Brain microvascular endothelial cell (primary cell): ENCODE measurements around the gene CBLL2.
A peak's percentile ranks its signal among the peaks of the same experiment; 100 is the strongest.

Experiments
- DNase-seq: peaks from one replicate; pipeline ENCODE4 v3.0.0-alpha.2; 2020
- H3K27ac ChIP-seq: fragments of 250-450 bp; sonication (Bioruptor Pico); 2 replicates; pipeline ENCODE4 v1.5.1; 2020; ENCODE audit warnings: mild to moderate bottlenecking, moderate library complexity
- H3K27me3 ChIP-seq: fragments of 250-450 bp; sonication (Bioruptor Pico); replicated peaks from 2 replicates; pipeline ENCODE4 v1.5.1; 2020; ENCODE audit warnings: mild to moderate bottlenecking
- H3K36me3 ChIP-seq: fragments of 250-450 bp; sonication (Bioruptor Pico); replicated peaks from 2 replicates; pipeline ENCODE4 v1.5.1; 2020; ENCODE audit warnings: mild to moderate bottlenecking
- H3K4me3 ChIP-seq: 2 replicates; pipeline ENCODE4 v1.5.1; 2011; ENCODE audit warnings: low read depth, mild to moderate bottlenecking, control low read depth, low read length, moderate library complexity
- CTCF ChIP-seq: IDR thresholded peaks from 2 replicates; pipeline ENCODE4 v1.5.1; 2011; ENCODE audit warnings: low read depth, mild to moderate bottlenecking, moderate library complexity, low read length, control low read depth, inconsistent platforms; ENCODE audit errors: missing control alignments
- in situ Hi-C: cut with HindIII; loops from 2 replicates; pipeline ENCODE4 v1.10.0; 2017; ENCODE audit warnings: low sequenced_read_pairs, low pct_ligation_motif_present

CBLL2 gene

GRCh38 chrX:22272613-22273012, at the start of gene CBLL2:
CBLL2 (plus strand) TSS chrX:22272913; CDS start chrX:22272992, 79 bp downstream.
- Histone ChIP-seq H3K27me3 (no peaks in the 10 kb centered on the region), H3K36me3 (no peaks in the 10 kb centered on the region), H3K4me3 (no peak within 1 kb of the TSS), H3K27ac (no peak within 1 kb of the TSS)
- no peak for TF ChIP-seq CTCF
- DNase-seq = no peak
- in situ Hi-C loops = no loop called here

- no peak for DNase-seq
- in situ Hi-C loops = no loop called here
- H3K27me3 ChIP-seq = no peaks in the 10 kb centered on the region
- TF ChIP-seq CTCF = no peak
- H3K4me3 ChIP-seq = no peak overlapping the region
- no peak overlapping the region for H3K27ac ChIP-seq
- no peaks in the 10 kb centered on the region for H3K36me3 ChIP-seq
These were observed 38.3 kb upstream of the CBLL2 start for GRCh38 chrX:22234380-22234779.

- in situ Hi-C loops = no loop called here
- TF ChIP-seq CTCF = no peak
- Histone ChIP-seq H3K36me3 (no peaks in the 10 kb centered on the region), H3K4me3 (no peak overlapping the region), H3K27ac (no peak overlapping the region), H3K27me3 (no peaks in the 10 kb centered on the region)
- DNase-seq = no peak
These were observed 35.2 kb upstream of the CBLL2 start for GRCh38 chrX:22237479-22237878.

GRCh38 chrX:22246620-22247019, 26.1 kb upstream of the CBLL2 start:
- Histone ChIP-seq H3K4me3 (no peak overlapping the region), H3K27me3 (no peaks in the 10 kb centered on the region), H3K27ac (peak overlapping the region; percentile 25), H3K36me3 (no peaks in the 10 kb centered on the region)
- no peak for TF ChIP-seq CTCF
- DNase-seq = no peak
- in situ Hi-C loops = no loop called here

GRCh38 chrX:22247169-22247568, 25.5 kb upstream of the CBLL2 start:
- Histone ChIP-seq H3K4me3 (no peak overlapping the region), H3K27ac (peak overlapping the region; percentile 25), H3K36me3 (no peaks in the 10 kb centered on the region), H3K27me3 (no peaks in the 10 kb centered on the region)
- TF ChIP-seq CTCF = no peak
- in situ Hi-C loops = no loop called here
- peak; percentile 14 for DNase-seq

- in situ Hi-C loops = no loop called here
- Histone ChIP-seq H3K4me3 (no peak overlapping the region), H3K27me3 (no peaks in the 10 kb centered on the region), H3K36me3 (no peaks in the 10 kb centered on the region), H3K27ac (no peak overlapping the region)
- TF ChIP-seq CTCF = no peak
- DNase-seq = no peak
These were observed 24.3 kb upstream of the CBLL2 start for GRCh38 chrX:22248401-22248800.
